ENCODE measurements around the gene SCAMP5.
A peak's percentile ranks its signal among the peaks of the same experiment; 100 is the strongest.

Gene SCAMP5

DNA sequence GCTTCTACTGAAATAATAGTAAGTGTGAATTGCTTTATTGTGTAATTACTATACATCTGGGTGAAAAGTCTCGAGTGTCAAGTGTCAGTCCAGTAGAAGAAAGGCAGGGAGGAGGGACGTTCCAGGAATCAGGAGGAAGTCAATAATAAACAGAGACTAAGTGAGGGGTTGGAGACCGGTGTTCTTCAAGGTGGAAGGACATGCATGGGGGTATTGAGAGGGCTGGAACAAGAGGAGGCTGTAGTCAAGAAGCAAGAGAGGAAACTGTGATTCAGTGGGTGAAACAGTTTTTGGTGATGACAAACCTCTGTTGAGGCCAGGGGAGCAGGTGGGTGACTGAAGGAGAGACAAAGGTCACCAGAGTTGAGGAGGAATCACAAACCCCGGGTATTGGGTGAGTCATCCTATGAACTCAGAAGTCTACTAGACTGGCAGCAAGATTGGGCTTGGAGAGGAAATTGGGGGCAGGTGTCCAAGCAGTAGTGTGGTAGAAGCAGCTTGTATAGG is 11.6 kb upstream of the SCAMP5 start:
- Histone ChIP-seq H3K9me2 (replicated peaks; ENCODE audit: insufficient read depth, low read length) (no peaks in the 10 kb centered on the region), H3K9me3 (replicated peaks; ENCODE audit: insufficient read depth, low read length) (no peaks in the 10 kb centered on the region), H3F3A (ENCODE audit: insufficient read depth, low read length) (peaks cover 8% of the 10 kb centered on the region), H3K27me3 (replicated peaks; ENCODE audit: insufficient read depth, low read length) (no peaks in the 10 kb centered on the region), H2AFZ (ENCODE audit: low read length) (0 out of 2 replicates have a peak overlapping the region, but pooled peaks have one; percentile 27), H3K4me1 (ENCODE audit: low read length) (peaks cover 9% of the 10 kb centered on the region), H3K9ac (ENCODE audit: low read length) (no peak overlapping the region), H3K4me2 (ENCODE audit: low read depth, low read length) (peak overlapping the region; percentile 32; the same call in 1 of the 2 replicates), H3K4me3 (ENCODE audit: low read length) (no peak overlapping the region), H3K36me3 (replicated peaks; ENCODE audit: insufficient read depth, low read length) (no peaks in the 10 kb centered on the region), H3K27ac (ENCODE audit: low read length) (peak overlapping the region; percentile 10; the same call in 1 of the 2 replicates), H4K20me1 (ENCODE audit: insufficient read depth, low read length) (no peaks in the 10 kb centered on the region), H3K79me2 (ENCODE audit: low read length) (no peaks in the 10 kb centered on the region)
- no peak for TF ChIP-seq EZH2 (optimal IDR thresholded peaks at IDR 0.05; ENCODE audit: low read depth, low read length)
- TF ChIP-seq, protein P1, sequence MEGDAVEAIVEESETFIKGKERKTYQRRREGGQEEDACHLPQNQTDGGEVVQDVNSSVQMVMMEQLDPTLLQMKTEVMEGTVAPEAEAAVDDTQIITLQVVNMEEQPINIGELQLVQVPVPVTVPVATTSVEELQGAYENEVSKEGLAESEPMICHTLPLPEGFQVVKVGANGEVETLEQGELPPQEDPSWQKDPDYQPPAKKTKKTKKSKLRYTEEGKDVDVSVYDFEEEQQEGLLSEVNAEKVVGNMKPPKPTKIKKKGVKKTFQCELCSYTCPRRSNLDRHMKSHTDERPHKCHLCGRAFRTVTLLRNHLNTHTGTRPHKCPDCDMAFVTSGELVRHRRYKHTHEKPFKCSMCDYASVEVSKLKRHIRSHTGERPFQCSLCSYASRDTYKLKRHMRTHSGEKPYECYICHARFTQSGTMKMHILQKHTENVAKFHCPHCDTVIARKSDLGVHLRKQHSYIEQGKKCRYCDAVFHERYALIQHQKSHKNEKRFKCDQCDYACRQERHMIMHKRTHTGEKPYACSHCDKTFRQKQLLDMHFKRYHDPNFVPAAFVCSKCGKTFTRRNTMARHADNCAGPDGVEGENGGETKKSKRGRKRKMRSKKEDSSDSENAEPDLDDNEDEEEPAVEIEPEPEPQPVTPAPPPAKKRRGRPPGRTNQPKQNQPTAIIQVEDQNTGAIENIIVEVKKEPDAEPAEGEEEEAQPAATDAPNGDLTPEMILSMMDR (IDR thresholded peaks at IDR 0.05; ENCODE audit: low read length) = no peak
- TF ChIP-seq EZH2phosphoT487 (IDR thresholded peaks at IDR 0.05; ENCODE audit: low read length) = no peak
- peak; percentile 60 for DNase-seq

DNA sequence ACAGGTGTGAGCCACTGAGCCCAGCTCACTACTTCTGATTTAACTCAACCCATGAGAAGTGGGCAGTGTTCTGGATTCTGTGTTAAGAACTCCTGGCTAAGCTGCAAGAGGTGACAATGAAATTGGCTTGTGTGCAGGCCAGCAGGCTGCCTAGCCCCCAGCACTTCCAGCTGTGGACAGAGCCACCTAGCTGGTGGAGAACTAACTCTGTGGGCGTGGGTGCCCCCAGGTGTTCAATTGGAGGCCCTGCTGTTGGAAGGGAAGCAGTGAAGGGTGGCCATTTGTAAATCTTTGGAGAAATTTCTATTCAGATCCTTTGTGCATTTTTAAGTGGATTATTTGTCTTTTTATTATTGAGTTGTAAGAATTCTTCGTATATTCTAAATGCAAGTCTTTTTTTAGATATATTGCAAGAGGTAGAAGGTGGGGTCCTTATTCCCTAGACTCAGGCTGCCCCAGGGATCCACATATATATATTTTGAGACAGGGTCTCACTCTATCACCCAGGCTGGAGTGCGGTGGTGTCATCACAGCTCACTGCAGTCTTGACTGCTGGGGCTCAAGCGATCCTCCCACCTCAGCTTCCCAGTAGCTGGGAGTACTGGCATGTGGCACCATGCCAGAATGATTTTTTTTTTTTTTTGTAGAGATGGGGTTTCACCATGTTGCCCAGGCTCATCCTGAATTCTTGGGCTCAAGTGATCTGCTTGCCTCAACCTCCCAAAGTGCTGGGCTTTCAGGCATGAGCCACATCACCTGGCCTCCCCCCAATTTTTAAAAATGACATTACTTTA is 7.2 kb upstream of the SCAMP5 start:
- Histone ChIP-seq H3K79me2 (ENCODE audit: low read length) (no peaks in the 10 kb centered on the region), H3K4me2 (ENCODE audit: low read depth, low read length) (no peak overlapping the region), H3K9ac (ENCODE audit: low read length) (no peak overlapping the region), H3K36me3 (replicated peaks; ENCODE audit: insufficient read depth, low read length) (no peaks in the 10 kb centered on the region), H3K9me2 (replicated peaks; ENCODE audit: insufficient read depth, low read length) (no peaks in the 10 kb centered on the region), H3K4me1 (ENCODE audit: low read length) (peaks cover 9% of the 10 kb centered on the region), H3K27ac (ENCODE audit: low read length) (no peak overlapping the region), H3K9me3 (replicated peaks; ENCODE audit: insufficient read depth, low read length) (no peaks in the 10 kb centered on the region), H3F3A (ENCODE audit: insufficient read depth, low read length) (peaks cover 8% of the 10 kb centered on the region), H4K20me1 (ENCODE audit: insufficient read depth, low read length) (no peaks in the 10 kb centered on the region), H2AFZ (ENCODE audit: low read length) (no peak overlapping the region), H3K27me3 (replicated peaks; ENCODE audit: insufficient read depth, low read length) (no peaks in the 10 kb centered on the region), H3K4me3 (ENCODE audit: low read length) (no peak overlapping the region)
- DNase-seq = peak; percentile 73
- no peak for TF ChIP-seq EZH2 (optimal IDR thresholded peaks at IDR 0.05; ENCODE audit: low read depth, low read length)
- TF ChIP-seq, protein P1 (IDR thresholded peaks at IDR 0.05; ENCODE audit: low read length) = peak; percentile 86

DNA sequence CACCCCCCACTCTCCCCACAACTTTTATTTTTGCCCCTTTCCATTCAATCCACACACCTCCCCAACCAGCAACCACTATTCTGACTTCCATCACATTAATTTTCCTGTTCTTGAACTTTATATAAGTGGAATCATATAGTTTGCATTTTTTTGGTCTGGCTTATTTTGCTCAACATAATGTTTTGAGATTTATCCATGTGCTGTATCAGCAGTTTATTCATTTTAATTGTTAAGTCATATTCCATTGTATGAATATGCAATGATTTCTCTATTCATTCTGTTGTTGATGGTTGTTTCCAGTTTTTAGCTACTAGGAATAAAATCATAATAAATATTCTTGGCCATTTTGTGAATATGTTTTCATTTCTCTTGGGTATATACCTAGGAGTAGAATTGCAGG is 5.8 kb upstream of the SCAMP5 start:
- TF ChIP-seq, protein P1 (IDR thresholded peaks at IDR 0.05; ENCODE audit: low read length) = no peak
- TF ChIP-seq EZH2 (optimal IDR thresholded peaks at IDR 0.05; ENCODE audit: low read depth, low read length) (no peak), EZH2phosphoT487 (IDR thresholded peaks at IDR 0.05; ENCODE audit: low read length) (no peak)
- Histone ChIP-seq H3K9me3 (replicated peaks; ENCODE audit: insufficient read depth, low read length) (no peaks in the 10 kb centered on the region), H3K4me2 (ENCODE audit: low read depth, low read length) (no peak overlapping the region), H3K9me2 (replicated peaks; ENCODE audit: insufficient read depth, low read length) (no peaks in the 10 kb centered on the region), H3K27me3 (replicated peaks; ENCODE audit: insufficient read depth, low read length) (0 out of 2 replicates have a peak, but pooled peaks cover 3% of the 10 kb centered on the region), H3K27ac (ENCODE audit: low read length) (no peak overlapping the region), H2AFZ (ENCODE audit: low read length) (no peak overlapping the region), H3K36me3 (replicated peaks; ENCODE audit: insufficient read depth, low read length) (no peaks in the 10 kb centered on the region), H3F3A (ENCODE audit: insufficient read depth, low read length) (no peaks in the 10 kb centered on the region), H3K4me3 (ENCODE audit: low read length) (no peak overlapping the region), H3K4me1 (ENCODE audit: low read length) (no peaks in the 10 kb centered on the region), H4K20me1 (ENCODE audit: insufficient read depth, low read length) (no peaks in the 10 kb centered on the region), H3K79me2 (ENCODE audit: low read length) (no peaks in the 10 kb centered on the region), H3K9ac (ENCODE audit: low read length) (no peak overlapping the region)
- no peak for DNase-seq
